ENCODE results near the gene LPCAT1. TPM values are rescaled to one million over a fixed set of nuclear protein-coding genes. Genes with fewer than 3 reads are reported as not detected.

The LPCAT1 gene
- total RNA-seq, 1 donor from 2014 or later, result 37.9 TPM

- Mint-ChIP-seq H3K4me3 (ENCODE audit: unreplicated experiment) (no peak overlapping the region), H3K36me3 (ENCODE audit: unreplicated experiment) (no peaks in the 10 kb centered on the region), H3K9me3 (ENCODE audit: unreplicated experiment) (no peaks in the 10 kb centered on the region), H3K27me3 (ENCODE audit: unreplicated experiment) (peaks cover 6% of the 10 kb centered on the region), H3K4me1 (ENCODE audit: unreplicated experiment) (no peaks in the 10 kb centered on the region), H3K27ac (ENCODE audit: unreplicated experiment) (no peak overlapping the region)
- DNase-seq (ENCODE audit: extremely low spot score, unreplicated experiment), result no peak
- no peak for TF ChIP-seq CTCF (IDR thresholded peaks at IDR 0.05)
These were observed 111.6 kb downstream of the LPCAT1 start for GRCh38 chr5:1412163-1412562.

Small RNA genes lying within 50 kb of the gene (microRNA-seq; reads per million reads assigned to microRNA genes)
- not detected for gene MIR6075 (ENCODE audit: unreplicated experiment)

Other genes with a start within 250 kb of the LPCAT1 start
- gene TERT, start 228.9 kb downstream of the LPCAT1 start, total RNA-seq, result not detected in 2 replicates
- gene CLPTM1L, start 178.9 kb downstream of the LPCAT1 start, total RNA-seq, result 88.0 and 93.1 TPM in 2 replicates
- gene SLC6A3, start 78.5 kb downstream of the LPCAT1 start, total RNA-seq, result not detected in 2 replicates